Activated CD4-positive, CD25-positive, alpha-beta regulatory T cell treated with anti-CD3 and anti-CD28 coated beads, Interleukin-2, amount 50 U/mL, for 72 hours (primary cell): ENCODE results near the gene RAB31.
"Not testable (repeated sequence)": the region's sequence is repeated elsewhere in the genome, so short reads cannot be mapped to it uniquely, and the experiment has no call there.

Experiments
- DNase-seq: peaks from one replicate; pipeline ENCODE4 v3.0.0; 2021

Gene RAB31

GRCh38 chr18:9708057-9708433, at the start of gene RAB31:
TSS of gene RAB31 (plus strand) at chr18:9708301. CDS start at chr18:9708406, 105 bp downstream.
- no peak for DNase-seq

- no peak for DNase-seq
Observed at GRCh38 chr18:9659499-9660375, 48.4 kb upstream of the RAB31 start.

- DNase-seq: no peak
Observed at GRCh38 chr18:9661564-9661963, 46.5 kb upstream of the RAB31 start.

GRCh38 chr18:9663377-9663776, 44.7 kb upstream of the RAB31 start:
- no peak for DNase-seq

- DNase-seq: no peak
Observed at GRCh38 chr18:9665314-9665713, 42.8 kb upstream of the RAB31 start.

GRCh38 chr18:9666548-9666947, 41.6 kb upstream of the RAB31 start:
- DNase-seq: no peak

- no peak for DNase-seq
Observed at GRCh38 chr18:9669016-9669415, 39.1 kb upstream of the RAB31 start.

- no peak for DNase-seq
Observed at GRCh38 chr18:9671214-9671613, 36.9 kb upstream of the RAB31 start.

GRCh38 chr18:9673296-9674251, 34.5 kb upstream of the RAB31 start:
- no peak for DNase-seq

GRCh38 chr18:9678216-9678615, 29.9 kb upstream of the RAB31 start:
- not testable (repeated sequence) for DNase-seq

GRCh38 chr18:9679125-9679524, 29.0 kb upstream of the RAB31 start:
- DNase-seq: no peak

GRCh38 chr18:9681217-9681616, 26.9 kb upstream of the RAB31 start:
- no peak for DNase-seq

GRCh38 chr18:9682572-9682971, 25.5 kb upstream of the RAB31 start:
- no peak for DNase-seq

- DNase-seq: no peak
Observed at GRCh38 chr18:9683418-9684396, 24.4 kb upstream of the RAB31 start.

GRCh38 chr18:9684881-9685614, 23.1 kb upstream of the RAB31 start:
- DNase-seq: no peak

GRCh38 chr18:9685615-9685890, 22.5 kb upstream of the RAB31 start:
- no peak for DNase-seq

- no peak for DNase-seq
Observed at GRCh38 chr18:9688036-9688741, 19.9 kb upstream of the RAB31 start.

GRCh38 chr18:9689253-9689652, 18.8 kb upstream of the RAB31 start:
- DNase-seq: no peak

- no peak for DNase-seq
Observed at GRCh38 chr18:9690418-9691188, 17.5 kb upstream of the RAB31 start.

GRCh38 chr18:9691235-9691634, 16.9 kb upstream of the RAB31 start:
- DNase-seq: no peak

GRCh38 chr18:9694174-9694573, 13.9 kb upstream of the RAB31 start:
- no peak for DNase-seq
